HG02870 (cell line): ENCODE results near the gene SORBS1.

ENCODE experiments used
- ATAC-seq: cut with Tn5 transposase; IDR thresholded peaks from one replicate; pipeline ENCODE4 v1.9.1; 2021; ENCODE audit warnings: mild to moderate bottlenecking, moderate library complexity; ENCODE audit not compliant: unreplicated experiment

The SORBS1 gene

GRCh38 chr10:95394161-95394880 is 166.8 kb downstream of the SORBS1 start:
- ATAC-seq = peak; percentile 43

GRCh38 chr10:95392681-95393164 is 168.4 kb downstream of the SORBS1 start:
- ATAC-seq = peak; percentile 46

- no peak for ATAC-seq
Measured at GRCh38 chr10:95392217-95392584, 169.0 kb downstream of the SORBS1 start.

- ATAC-seq = no peak
Measured at GRCh38 chr10:95391581-95392216, 169.5 kb downstream of the SORBS1 start.

- no peak for ATAC-seq
Measured at GRCh38 chr10:95391164-95391563, 170.0 kb downstream of the SORBS1 start.

- no peak for ATAC-seq
Measured at GRCh38 chr10:95389982-95390381, 171.2 kb downstream of the SORBS1 start.

GRCh38 chr10:95389176-95389575 is 172.0 kb downstream of the SORBS1 start:
- no peak for ATAC-seq

- ATAC-seq = no peak
Measured at GRCh38 chr10:95388539-95388938, 172.6 kb downstream of the SORBS1 start.

- no peak for ATAC-seq
Measured at GRCh38 chr10:95388109-95388471, 173.1 kb downstream of the SORBS1 start.

- no peak for ATAC-seq
Measured at GRCh38 chr10:95384011-95384704, 177.0 kb downstream of the SORBS1 start.

GRCh38 chr10:95382596-95382995 is 178.6 kb downstream of the SORBS1 start:
- no peak for ATAC-seq

- no peak for ATAC-seq
Measured at GRCh38 chr10:95382174-95382573, 179.0 kb downstream of the SORBS1 start.

GRCh38 chr10:95377950-95378349 is 183.2 kb downstream of the SORBS1 start:
- ATAC-seq = no peak

GRCh38 chr10:95375418-95375817 is 185.8 kb downstream of the SORBS1 start:
- ATAC-seq = no peak

- peak; percentile 85 for ATAC-seq
Measured at GRCh38 chr10:95374597-95375209, 186.5 kb downstream of the SORBS1 start.

GRCh38 chr10:95373660-95374059 is 187.5 kb downstream of the SORBS1 start:
- ATAC-seq = no peak

GRCh38 chr10:95364342-95364741 is 196.8 kb downstream of the SORBS1 start:
- ATAC-seq = no peak

GRCh38 chr10:95363303-95363912 is 197.8 kb downstream of the SORBS1 start:
- peak; percentile 58 for ATAC-seq

GRCh38 chr10:95360122-95360714 is 201.0 kb downstream of the SORBS1 start:
- ATAC-seq = no peak

- ATAC-seq = no peak
Measured at GRCh38 chr10:95359466-95359865, 201.7 kb downstream of the SORBS1 start.
